K562 (cell line): ENCODE measurements around the gene MPV17L. TPM values are rescaled to one million over a fixed set of nuclear protein-coding genes. Genes with fewer than 3 reads are reported as not detected.

Experiments used
- ATAC-seq: fragments of 200-7000 bp; cut with Tn5 transposase; 3 replicates; pipeline ENCODE4 v1.9.1; 2020; ENCODE audit warnings: moderate library complexity
- BruUV-seq: library from RNA; stranded (reverse); fragments of 400-500 nt; replicated peaks from 2 replicates; lab custom pipeline; 2021; lab: Mats Ljungman, UMichigan
- CTCF ChIA-PET: fragments of 300-600 bp; formaldehyde crosslinking; extraction: SDS; loops from one replicate; lab custom pipeline; 2021; ENCODE audit warnings: low intra/inter-chr PET ratio; lab: Yijun Ruan, JAX
- POLR2A ChIA-PET: fragments of 300-600, 350-650 bp; sonication (Branson Sonifier 250); formaldehyde crosslinking; extraction: SDS; loops from one replicate; lab custom pipeline; 2021; ENCODE audit warnings: antibody characterized with exemption, inconsistent platforms; lab: Yijun Ruan, JAX
- DNase-seq, 4 experiments: peaks; one replicate each; pipeline versions ENCODE4 v3.0.0 to v3.0.0-alpha.2; 2011 to 2018; ENCODE audit warnings: low spot score in 3 of 4, mixed read lengths in 3 of 4; ENCODE audit errors: extremely low read depth in 1 of 4
- FAIRE-seq: peaks from 2 replicates; lab custom pipeline; 2011; peaks lifted over from hg19 to GRCh38; lab: Jason Lieb, UNC
- H2AFZ ChIP-seq: 2 replicates; pipeline ENCODE4 v1.6.0; 2011; ENCODE audit warnings: low read depth, low read length, control low read depth, inconsistent platforms
- H3K27ac ChIP-seq: fragments of 200-600 bp; 3 replicates; pipeline ENCODE4 v1.8.0; 2011; ENCODE audit warnings: low read depth, mild to moderate bottlenecking, control low read depth, inconsistent platforms, low read length, moderate library complexity, mixed read lengths; ENCODE audit errors: extremely low read depth
- H3K27me3 ChIP-seq, 2 experiments: fragments of 300-600 bp in 1 of 2; 2 replicates in 1 of 2; 3 replicates in 1 of 2; pipeline versions ENCODE4 v1.6.0 to v1.8.0; 2011; ENCODE audit warnings: inconsistent platforms in 2 of 2, low read length in 2 of 2, mild to moderate bottlenecking in 1 of 2, mixed read lengths in 1 of 2, moderate library complexity in 1 of 2; ENCODE audit not compliant: control insufficient read depth in 2 of 2, insufficient read depth in 2 of 2
- H3K36me3 ChIP-seq: fragments of 300-600 bp; 3 replicates; pipeline ENCODE4 v1.8.0; 2011; ENCODE audit warnings: mild to moderate bottlenecking, low read length, inconsistent platforms; ENCODE audit not compliant: control insufficient read depth, insufficient read depth
- H3K4me1 ChIP-seq, 2 experiments: fragments of 200-600 bp in 1 of 2; replicated peaks in 1 of 2; 2 replicates in 1 of 2; 3 replicates in 1 of 2; pipeline versions ENCODE4 v1.5.1 to v1.8.0; 2011; ENCODE audit warnings: inconsistent platforms in 2 of 2, low read length in 2 of 2, mild to moderate bottlenecking in 1 of 2, mixed read lengths in 1 of 2, moderate library complexity in 1 of 2; ENCODE audit not compliant: control insufficient read depth in 2 of 2, insufficient read depth in 2 of 2
- H3K4me2 ChIP-seq: 2 replicates; pipeline ENCODE4 v1.6.1; 2011; ENCODE audit warnings: low read length, control low read depth, inconsistent platforms, mixed read lengths; ENCODE audit not compliant: insufficient read depth
- H3K4me3 ChIP-seq: fragments of 200-600 bp; sonication (generic), shearing (Covaris generic); 2 replicates; pipeline ENCODE4 v1.5.1; 2016; ENCODE audit warnings: control low read depth, inconsistent platforms
- H3K79me2 ChIP-seq: fragments of 200-600 bp; 3 replicates; pipeline ENCODE4 v1.8.0; 2011; ENCODE audit warnings: low read length, inconsistent platforms; ENCODE audit not compliant: control insufficient read depth, insufficient read depth
- H3K9ac ChIP-seq, 2 experiments: 2 replicates each; pipeline versions ENCODE4 v1.6.0 to v1.6.1; 2011; ENCODE audit warnings: low read depth in 2 of 2, low read length in 2 of 2, control low read depth in 1 of 2, inconsistent platforms in 1 of 2, mild to moderate bottlenecking in 1 of 2, mixed read lengths in 1 of 2; ENCODE audit not compliant: insufficient read depth in 1 of 2
- H3K9me1 ChIP-seq: one replicate; pipeline ENCODE4 v1.6.0; 2011; ENCODE audit warnings: inconsistent platforms, mild to moderate bottlenecking, low read length, moderate library complexity; ENCODE audit not compliant: control insufficient read depth, insufficient read depth
- H3K9me3 ChIP-seq: replicated peaks from 2 replicates; pipeline ENCODE4 v1.5.1; 2011; ENCODE audit warnings: low read depth, low read length, inconsistent platforms; ENCODE audit not compliant: control insufficient read depth, insufficient read depth
- H4K20me1 ChIP-seq: replicated peaks from 2 replicates; pipeline ENCODE4 v1.6.1; 2011; ENCODE audit warnings: low read length, inconsistent platforms, mixed read lengths; ENCODE audit not compliant: control insufficient read depth, insufficient read depth
- DNMT1 ChIP-seq: fragments of 450-650 bp; IDR thresholded peaks from 2 replicates; pipeline ENCODE4 v1.6.1; 2016; ENCODE audit warnings: antibody characterized with exemption, mild to moderate bottlenecking
- ETV6 ChIP-seq, 3 experiments: fragments of 150-350 bp in 1 of 3; sonication (generic) in 1 of 3; formaldehyde crosslinking in 1 of 3; IDR thresholded peaks; 2 replicates each; pipeline versions ENCODE4 v1.6.1 to v1.8.0; 2014 to 2022; ENCODE audit warnings: borderline replicate concordance in 2 of 3, low read depth in 2 of 3, antibody characterized with exemption in 1 of 3, low read length in 1 of 3, mild to moderate bottlenecking in 1 of 3, missing genetic modification reagents in 1 of 3
- FOXA1 ChIP-seq: fragments of 450-650 bp; IDR thresholded peaks from 2 replicates; pipeline ENCODE4 v1.6.1; 2016; ENCODE audit warnings: mild to moderate bottlenecking, borderline replicate concordance
- HNRNPLL ChIP-seq: fragments of 200-400 bp; formaldehyde crosslinking; IDR thresholded peaks from 2 replicates; pipeline ENCODE4 v1.6.1; 2017; ENCODE audit warnings: low read length, low read depth, mild to moderate bottlenecking; ENCODE audit not compliant: poor library complexity, severe bottlenecking
- KAT2B ChIP-seq: IDR thresholded peaks from one replicate; pipeline ENCODE4 v1.6.1; 2012; ENCODE audit warnings: low read depth, mild to moderate bottlenecking, control low read depth, inconsistent platforms, low read length, moderate library complexity
- NR2C1 ChIP-seq, 2 experiments: fragments of 450-650 bp; IDR thresholded peaks; 2 replicates each; pipeline ENCODE4 v1.6.1; 2017; ENCODE audit warnings: mild to moderate bottlenecking in 2 of 2, antibody characterized with exemption in 1 of 2, inconsistent platforms in 1 of 2, missing compliant biosample characterization in 1 of 2, missing genetic modification characterization in 1 of 2
- PCBP2 ChIP-seq: fragments of 200-400 bp; formaldehyde crosslinking; IDR thresholded peaks from 2 replicates; pipeline ENCODE4 v1.6.1; 2018; ENCODE audit warnings: low read length, low read depth, mild to moderate bottlenecking, moderate library complexity; ENCODE audit not compliant: poor library complexity, severe bottlenecking
- PYGO2 ChIP-seq: fragments of 450-650 bp; IDR thresholded peaks from 2 replicates; pipeline ENCODE4 v1.6.1; 2016; ENCODE audit warnings: mild to moderate bottlenecking, missing genetic modification characterization, moderate library complexity, missing compliant biosample characterization
- ZNF436 ChIP-seq: fragments of 250-450, 450-650 bp; sonication (Bioruptor Pico); formaldehyde crosslinking; IDR thresholded peaks from 2 replicates; pipeline ENCODE4 v1.7.0; 2020; ENCODE audit warnings: mild to moderate bottlenecking
- WGBS: fragments of 100-300 bp; shearing (Covaris generic); methylation state at CpG from one replicate; pipeline ENCODE4 v1.1.6; 2016; ENCODE audit warnings: low coverage, mixed read lengths; ENCODE audit not compliant: insufficient coverage; ENCODE audit errors: missing lambda C conversion rate; 5-methylcytosine and 5-hydroxymethylcytosine counted together
- in situ Hi-C: fragments of 300-500 bp; cut with MboI; formaldehyde crosslinking; loops from 4 replicates; pipeline ENCODE4 v1.15.0; 2018; ENCODE audit warnings: inconsistent platforms, mixed read lengths
- intact Hi-C: fragments of 100-400 bp; cut with micrococcal nuclease; formaldehyde crosslinking; loops from 2 replicates; pipeline ENCODE4 v1.14.2; 2022
- polyA plus RNA-seq, 8 experiments: library from polyadenylated mRNA; depleted of rRNA in 4 of 8; stranded (reverse) in 5 of 8; unstranded in 3 of 8; fragments of >200 nt; fragmentation: Nextera tagmentation in 2 of 8; fragmentation: Illumina TruSeq in 1 of 8; extraction: Ambion mirVana in 2 of 8; extraction: Trizol in 1 of 8; gene quantifications; 2 replicates each; pipeline versions ENCODE4 v1.2.1 to v1.2.3, GENCODE V29; 2011 to 2014; ENCODE audit warnings: inconsistent platforms in 1 of 8, missing spikeins in 1 of 8
- total RNA-seq, 7 experiments: library from RNA; depleted of rRNA in 6 of 7; stranded (reverse); fragments of >200 nt in 6 of 7; fragmentation: Illumina TruSeq in 2 of 7; extraction: Trizol in 2 of 7; gene quantifications; 2 replicates each; pipeline versions ENCODE4 v1.2.1 to v1.2.3, GENCODE V29; 2011 to 2021; ENCODE audit warnings: low replicate concordance in 1 of 7
- TF ChIP-seq, protein P1 (sequence below): fragments of 250-450 bp; sonication (Bioruptor Pico); IDR thresholded peaks from 2 replicates; pipeline ENCODE4 v1.4.0; 2020; ENCODE audit warnings: mild to moderate bottlenecking, moderate library complexity
- TF ChIP-seq, protein P2 (sequence below): fragments of 250-450 bp; sonication (Bioruptor Pico); IDR thresholded peaks from 2 replicates; pipeline ENCODE4 v1.5.0; 2020; ENCODE audit warnings: mild to moderate bottlenecking
- TF ChIP-seq, protein P3 (sequence below): sonication (generic); formaldehyde crosslinking; IDR thresholded peaks from 2 replicates; pipeline ENCODE4 v1.8.1; 2023; ENCODE audit warnings: mild to moderate bottlenecking, missing genetic modification reagents
- TF ChIP-seq, protein P4 (sequence below): fragments of 250-450 bp; sonication (Bioruptor Pico); IDR thresholded peaks from 2 replicates; pipeline ENCODE4 v1.8.0; 2021; ENCODE audit warnings: moderate library complexity, mild to moderate bottlenecking, inconsistent platforms
- TF ChIP-seq, protein P5 (sequence below): fragments of 250-450 bp; sonication (Bioruptor Pico); IDR thresholded peaks from 2 replicates; pipeline ENCODE4 v1.5.0; 2021

Gene MPV17L
- total and polyA plus RNA-seq, 9 of the 15 experiments (the other 6 are each of a cell fraction or from before 2014, with no cell fraction given): not detected

DNA sequence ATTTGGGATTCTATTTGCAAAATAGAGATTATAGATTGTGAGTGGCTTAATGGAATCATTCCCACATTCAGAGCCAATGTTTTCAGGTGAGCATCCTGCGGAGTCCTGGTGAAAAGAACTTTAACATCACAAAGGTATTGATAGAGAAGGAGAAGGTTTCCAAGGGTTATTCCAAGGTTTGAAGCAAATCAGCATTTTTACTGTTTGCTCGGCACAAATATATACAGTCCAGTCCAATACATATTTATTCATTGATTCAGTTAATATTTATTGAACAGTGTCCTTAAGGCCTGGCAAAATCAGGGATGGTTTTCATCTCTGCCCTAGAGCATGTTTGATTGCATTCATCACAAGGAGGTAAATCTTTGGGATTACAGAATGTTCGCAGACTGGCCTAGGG lies 6.4 kb downstream of the MPV17L start:
- no peaks in the 10 kb centered on the region for H4K20me1 ChIP-seq
- peaks cover 5 to 19% of the 10 kb centered on the region in 2 experiments; a peak in 4 of 5 replicates for H3K27me3 ChIP-seq
- no peaks in the 10 kb centered on the region for H3K4me1 ChIP-seq
- in situ Hi-C loops (no loop called here), intact Hi-C loops (no loop called here)
- FAIRE-seq (no peak), ATAC-seq (no peak), DNase-seq (no peak)
- H3K9ac ChIP-seq: no peak overlapping the region
- H3K79me2 ChIP-seq: no peaks in the 10 kb centered on the region
- ChIA-PET CTCF (no interaction called here), POLR2A (no interaction called here)
- H3K36me3 ChIP-seq: no peaks in the 10 kb centered on the region
- no peak overlapping the region for H3K4me3 ChIP-seq
- no peaks in the 10 kb centered on the region for H3K9me1 ChIP-seq
- H3K9me3 ChIP-seq: no peaks in the 10 kb centered on the region
- no peak overlapping the region for H3K27ac ChIP-seq
- H2AFZ ChIP-seq: no peak overlapping the region
- H3K4me2 ChIP-seq: no peak overlapping the region
- 4% methylated on average over 3 of the region's 3 CpGs for WGBS
- BruUV-seq: no TSS peak
- TF ChIP-seq FOXA1: no peak
- TF ChIP-seq, protein P1, sequence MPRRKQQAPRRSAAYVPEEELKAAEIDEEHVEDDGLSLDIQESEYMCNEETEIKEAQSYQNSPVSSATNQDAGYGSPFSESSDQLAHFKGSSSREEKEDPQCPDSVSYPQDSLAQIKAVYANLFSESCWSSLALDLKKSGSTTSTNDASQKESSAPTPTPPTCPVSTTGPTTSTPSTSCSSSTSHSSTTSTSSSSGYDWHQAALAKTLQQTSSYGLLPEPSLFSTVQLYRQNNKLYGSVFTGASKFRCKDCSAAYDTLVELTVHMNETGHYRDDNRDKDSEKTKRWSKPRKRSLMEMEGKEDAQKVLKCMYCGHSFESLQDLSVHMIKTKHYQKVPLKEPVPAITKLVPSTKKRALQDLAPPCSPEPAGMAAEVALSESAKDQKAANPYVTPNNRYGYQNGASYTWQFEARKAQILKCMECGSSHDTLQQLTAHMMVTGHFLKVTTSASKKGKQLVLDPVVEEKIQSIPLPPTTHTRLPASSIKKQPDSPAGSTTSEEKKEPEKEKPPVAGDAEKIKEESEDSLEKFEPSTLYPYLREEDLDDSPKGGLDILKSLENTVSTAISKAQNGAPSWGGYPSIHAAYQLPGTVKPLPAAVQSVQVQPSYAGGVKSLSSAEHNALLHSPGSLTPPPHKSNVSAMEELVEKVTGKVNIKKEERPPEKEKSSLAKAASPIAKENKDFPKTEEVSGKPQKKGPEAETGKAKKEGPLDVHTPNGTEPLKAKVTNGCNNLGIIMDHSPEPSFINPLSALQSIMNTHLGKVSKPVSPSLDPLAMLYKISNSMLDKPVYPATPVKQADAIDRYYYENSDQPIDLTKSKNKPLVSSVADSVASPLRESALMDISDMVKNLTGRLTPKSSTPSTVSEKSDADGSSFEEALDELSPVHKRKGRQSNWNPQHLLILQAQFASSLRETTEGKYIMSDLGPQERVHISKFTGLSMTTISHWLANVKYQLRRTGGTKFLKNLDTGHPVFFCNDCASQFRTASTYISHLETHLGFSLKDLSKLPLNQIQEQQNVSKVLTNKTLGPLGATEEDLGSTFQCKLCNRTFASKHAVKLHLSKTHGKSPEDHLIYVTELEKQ (CRISPR knock-in tag): no peak
- no peak for TF ChIP-seq ETV6 (IDR thresholded peaks at IDR 0.05; ENCODE audit: borderline replicate concordance in 1 of 2, low read depth in 2 of 2, low read length in 1 of 2)
- no peak for TF ChIP-seq ETV6 (CRISPR knock-in tag; IDR thresholded peaks at IDR 0.05; ENCODE audit: borderline replicate concordance)
- no peak for TF ChIP-seq NR2C1 (IDR thresholded peaks at IDR 0.05)
- TF ChIP-seq NR2C1 (tag; IDR thresholded peaks at IDR 0.05): no peak
- TF ChIP-seq, protein P2, sequence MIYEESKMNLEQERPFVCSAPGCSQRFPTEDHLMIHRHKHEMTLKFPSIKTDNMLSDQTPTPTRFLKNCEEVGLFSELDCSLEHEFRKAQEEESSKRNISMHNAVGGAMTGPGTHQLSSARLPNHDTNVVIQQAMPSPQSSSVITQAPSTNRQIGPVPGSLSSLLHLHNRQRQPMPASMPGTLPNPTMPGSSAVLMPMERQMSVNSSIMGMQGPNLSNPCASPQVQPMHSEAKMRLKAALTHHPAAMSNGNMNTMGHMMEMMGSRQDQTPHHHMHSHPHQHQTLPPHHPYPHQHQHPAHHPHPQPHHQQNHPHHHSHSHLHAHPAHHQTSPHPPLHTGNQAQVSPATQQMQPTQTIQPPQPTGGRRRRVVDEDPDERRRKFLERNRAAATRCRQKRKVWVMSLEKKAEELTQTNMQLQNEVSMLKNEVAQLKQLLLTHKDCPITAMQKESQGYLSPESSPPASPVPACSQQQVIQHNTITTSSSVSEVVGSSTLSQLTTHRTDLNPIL: no peak
- no peak for TF ChIP-seq HNRNPLL
- TF ChIP-seq, protein P3, sequence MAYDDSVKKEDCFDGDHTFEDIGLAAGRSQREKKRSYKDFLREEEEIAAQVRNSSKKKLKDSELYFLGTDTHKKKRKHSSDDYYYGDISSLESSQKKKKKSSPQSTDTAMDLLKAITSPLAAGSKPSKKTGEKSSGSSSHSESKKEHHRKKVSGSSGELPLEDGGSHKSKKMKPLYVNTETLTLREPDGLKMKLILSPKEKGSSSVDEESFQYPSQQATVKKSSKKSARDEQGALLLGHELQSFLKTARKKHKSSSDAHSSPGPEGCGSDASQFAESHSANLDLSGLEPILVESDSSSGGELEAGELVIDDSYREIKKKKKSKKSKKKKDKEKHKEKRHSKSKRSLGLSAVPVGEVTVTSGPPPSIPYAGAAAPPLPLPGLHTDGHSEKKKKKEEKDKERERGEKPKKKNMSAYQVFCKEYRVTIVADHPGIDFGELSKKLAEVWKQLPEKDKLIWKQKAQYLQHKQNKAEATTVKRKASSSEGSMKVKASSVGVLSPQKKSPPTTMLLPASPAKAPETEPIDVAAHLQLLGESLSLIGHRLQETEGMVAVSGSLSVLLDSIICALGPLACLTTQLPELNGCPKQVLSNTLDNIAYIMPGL (CRISPR knock-in tag): no peak
- TF ChIP-seq, protein P4, sequence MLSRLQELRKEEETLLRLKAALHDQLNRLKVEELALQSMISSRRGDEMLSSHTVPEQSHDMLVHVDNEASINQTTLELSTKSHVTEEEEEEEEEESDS (CRISPR knock-in tag): no peak
- no peak for TF ChIP-seq KAT2B
- TF ChIP-seq PYGO2 (tag): no peak
- TF ChIP-seq, protein P5, sequence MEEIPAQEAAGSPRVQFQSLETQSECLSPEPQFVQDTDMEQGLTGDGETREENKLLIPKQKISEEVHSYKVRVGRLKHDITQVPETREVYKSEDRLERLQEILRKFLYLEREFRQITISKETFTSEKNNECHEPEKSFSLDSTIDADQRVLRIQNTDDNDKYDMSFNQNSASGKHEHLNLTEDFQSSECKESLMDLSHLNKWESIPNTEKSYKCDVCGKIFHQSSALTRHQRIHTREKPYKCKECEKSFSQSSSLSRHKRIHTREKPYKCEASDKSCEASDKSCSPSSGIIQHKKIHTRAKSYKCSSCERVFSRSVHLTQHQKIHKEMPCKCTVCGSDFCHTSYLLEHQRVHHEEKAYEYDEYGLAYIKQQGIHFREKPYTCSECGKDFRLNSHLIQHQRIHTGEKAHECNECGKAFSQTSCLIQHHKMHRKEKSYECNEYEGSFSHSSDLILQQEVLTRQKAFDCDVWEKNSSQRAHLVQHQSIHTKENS (CRISPR knock-in tag): no peak
- no peak for TF ChIP-seq DNMT1
- TF ChIP-seq PCBP2: no peak
- no peak for TF ChIP-seq ZNF436 (CRISPR knock-in tag)
